Vagina (tissue), 2 donors: ENCODE data around the gene MRFAP1L1.

Experiments
- POLR2A ChIP-seq, 2 donors: fragments of 450-650 bp; IDR thresholded peaks; one replicate each; pipeline ENCODE4 v1.6.1; 2017; ENCODE audit warnings: antibody characterized with exemption in 2 of 2, mild to moderate bottlenecking in 2 of 2, moderate library complexity in 2 of 2
- TF ChIP-seq, protein P1 (sequence below), 3 experiments: fragments of 450-650 bp in 2 of 3; fragments of 200-600 bp in 1 of 3; sonication (generic) in 1 of 3; IDR thresholded peaks; one replicate each; pipeline ENCODE4 v1.5.1; 2017 to 2019; ENCODE audit warnings: antibody characterized with exemption in 3 of 3, mild to moderate bottlenecking in 2 of 3, moderate library complexity in 2 of 3

DNA sequence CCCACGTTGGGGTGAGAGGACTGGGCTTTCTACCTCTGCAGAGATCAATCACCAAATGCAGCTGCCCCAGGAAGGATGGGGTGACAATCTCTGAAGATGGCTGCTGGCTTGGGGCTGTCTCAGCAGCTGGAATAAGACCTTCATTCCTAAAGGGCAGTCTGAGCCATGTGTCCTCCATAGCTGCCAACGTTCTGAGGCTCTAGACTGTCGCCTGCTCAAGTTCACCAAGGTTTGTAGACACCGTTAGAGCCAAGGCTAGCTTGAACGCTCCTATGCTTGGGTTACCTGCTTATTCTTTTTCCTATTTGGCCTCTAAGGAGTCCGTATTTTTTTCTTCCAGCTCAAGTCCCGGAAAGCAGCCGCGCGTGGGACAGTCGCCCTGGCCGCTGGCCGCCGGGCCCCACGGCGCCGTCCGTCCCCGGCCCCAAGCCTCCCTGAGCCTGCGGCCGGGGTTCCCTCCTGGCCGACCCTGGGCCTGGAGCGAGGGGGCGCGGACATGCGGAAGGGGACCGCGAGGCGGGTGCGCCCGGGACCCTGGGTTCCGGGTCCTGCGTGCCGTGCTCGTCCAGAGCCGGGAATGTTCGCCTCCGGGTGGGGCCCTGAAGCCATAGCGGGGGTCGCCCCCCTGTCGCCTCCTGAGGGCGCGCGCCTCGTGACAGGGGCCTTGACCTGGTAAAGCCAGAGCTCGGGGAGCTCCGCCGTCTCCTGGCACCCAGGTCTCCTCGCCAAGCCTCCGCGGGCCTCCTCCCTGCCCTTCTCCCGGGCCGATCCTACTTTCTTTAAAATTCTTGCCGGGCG lies 45.9 kb downstream of the MRFAP1L1 start:
- TF ChIP-seq, protein P1, sequence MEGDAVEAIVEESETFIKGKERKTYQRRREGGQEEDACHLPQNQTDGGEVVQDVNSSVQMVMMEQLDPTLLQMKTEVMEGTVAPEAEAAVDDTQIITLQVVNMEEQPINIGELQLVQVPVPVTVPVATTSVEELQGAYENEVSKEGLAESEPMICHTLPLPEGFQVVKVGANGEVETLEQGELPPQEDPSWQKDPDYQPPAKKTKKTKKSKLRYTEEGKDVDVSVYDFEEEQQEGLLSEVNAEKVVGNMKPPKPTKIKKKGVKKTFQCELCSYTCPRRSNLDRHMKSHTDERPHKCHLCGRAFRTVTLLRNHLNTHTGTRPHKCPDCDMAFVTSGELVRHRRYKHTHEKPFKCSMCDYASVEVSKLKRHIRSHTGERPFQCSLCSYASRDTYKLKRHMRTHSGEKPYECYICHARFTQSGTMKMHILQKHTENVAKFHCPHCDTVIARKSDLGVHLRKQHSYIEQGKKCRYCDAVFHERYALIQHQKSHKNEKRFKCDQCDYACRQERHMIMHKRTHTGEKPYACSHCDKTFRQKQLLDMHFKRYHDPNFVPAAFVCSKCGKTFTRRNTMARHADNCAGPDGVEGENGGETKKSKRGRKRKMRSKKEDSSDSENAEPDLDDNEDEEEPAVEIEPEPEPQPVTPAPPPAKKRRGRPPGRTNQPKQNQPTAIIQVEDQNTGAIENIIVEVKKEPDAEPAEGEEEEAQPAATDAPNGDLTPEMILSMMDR (IDR thresholded peaks at IDR 0.05) = no peak
- TF ChIP-seq POLR2A (IDR thresholded peaks at IDR 0.05) = no peak
